H1 (cell line): ENCODE results near the gene MBTPS1. TPM values are rescaled to one million over a fixed set of nuclear protein-coding genes. Genes with fewer than 3 reads are reported as not detected.

Experiments used
- CTCF ChIA-PET: fragments of 300-600 bp; sonication (Branson Sonifier 250); formaldehyde crosslinking; loops from one replicate; lab custom pipeline; 2021; ENCODE audit not compliant: partially characterized antibody; lab: Charles Lee
- POLR2A ChIA-PET: fragments of 300-600 bp; sonication (Branson Sonifier 250); formaldehyde crosslinking; loops from one replicate; lab custom pipeline; 2021; ENCODE audit warnings: inconsistent platforms; ENCODE audit not compliant: partially characterized antibody; lab: Charles Lee
- DNase-seq, 2 experiments: peaks; one replicate each; pipeline versions ENCODE4 v3.0.0 to v3.0.0-alpha.2; 2010 to 2022; ENCODE audit warnings: low spot score in 2 of 2, low read depth in 1 of 2, mixed read lengths in 1 of 2
- FAIRE-seq: peaks from 2 replicates; lab custom pipeline; 2011; peaks lifted over from hg19 to GRCh38; lab: Jason Lieb, UNC
- H2AFZ ChIP-seq: 2 replicates; pipeline ENCODE4 v1.8.1; 2012; ENCODE audit warnings: low read length, inconsistent platforms
- H2AK5ac ChIP-seq: 2 replicates; pipeline ENCODE4 v1.6.1; 2013; ENCODE audit warnings: low read depth, low read length
- H2BK120ac ChIP-seq: replicated peaks from 2 replicates; pipeline ENCODE3; 2013; ENCODE audit warnings: low read depth, low read length, inconsistent platforms
- H2BK12ac ChIP-seq: 2 replicates; pipeline ENCODE4 v1.6.1; 2013; ENCODE audit warnings: low read depth, low read length
- H2BK15ac ChIP-seq: 2 replicates; pipeline ENCODE4 v1.6.1; 2013; ENCODE audit warnings: low read length
- H2BK20ac ChIP-seq: 2 replicates; pipeline ENCODE4 v1.6.1; 2013; ENCODE audit warnings: low read length
- H2BK5ac ChIP-seq: 2 replicates; pipeline ENCODE4 v1.6.1; 2013; ENCODE audit warnings: low read depth, low read length
- H3K14ac ChIP-seq: 2 replicates; pipeline ENCODE4 v1.6.1; 2013; ENCODE audit warnings: inconsistent platforms; ENCODE audit not compliant: insufficient read length
- H3K18ac ChIP-seq: 2 replicates; pipeline ENCODE4 v1.6.1; 2013; ENCODE audit warnings: low read length; ENCODE audit errors: extremely low read depth
- H3K23ac ChIP-seq: 2 replicates; pipeline ENCODE4 v1.6.1; 2013; ENCODE audit warnings: inconsistent platforms; ENCODE audit not compliant: insufficient read length
- H3K23me2 ChIP-seq: 2 replicates; pipeline ENCODE4 v1.6.1; 2013; ENCODE audit warnings: low read depth, low read length
- H3K27ac ChIP-seq: 2 replicates; pipeline ENCODE4 v1.6.1; 2011; ENCODE audit warnings: low read depth, low read length, inconsistent platforms
- H3K27me3 ChIP-seq, 4 experiments: replicated peaks in 1 of 4; 1 replicate in 1 of 4; 2 replicates in 3 of 4; pipeline versions ENCODE4 v1.6.1 to v1.8.1; 2011 to 2013; ENCODE audit warnings: low read length in 3 of 4, mild to moderate bottlenecking in 3 of 4, inconsistent platforms in 2 of 4, mixed read lengths in 2 of 4, moderate library complexity in 1 of 4; ENCODE audit not compliant: control insufficient read depth in 3 of 4, insufficient read depth in 3 of 4; ENCODE audit errors: extremely low read depth in 1 of 4
- H3K36me3 ChIP-seq, 4 experiments: 2 replicates each; pipeline versions ENCODE4 v1.6.1 to v1.8.1; 2011 to 2013; ENCODE audit warnings: mild to moderate bottlenecking in 4 of 4, low read length in 3 of 4, moderate library complexity in 2 of 4, control low read depth in 1 of 4, inconsistent platforms in 1 of 4; ENCODE audit not compliant: insufficient read depth in 4 of 4, control insufficient read depth in 2 of 4
- H3K4ac ChIP-seq: replicated peaks from 2 replicates; pipeline ENCODE3; 2013; ENCODE audit warnings: low read length, low read depth, mixed read lengths, inconsistent platforms; ENCODE audit not compliant: insufficient read length
- H3K4me1 ChIP-seq, 4 experiments: replicated peaks in 1 of 4; 1 replicate in 1 of 4; 2 replicates in 3 of 4; pipeline versions ENCODE4 v1.6.1 to v1.8.1; 2011 to 2013; ENCODE audit warnings: low read length in 3 of 4, inconsistent platforms in 2 of 4, mixed read lengths in 1 of 4; ENCODE audit not compliant: insufficient read depth in 4 of 4, control insufficient read depth in 3 of 4
- H3K4me2 ChIP-seq, 2 experiments: 2 replicates each; pipeline versions ENCODE4 v1.6.1 to v1.8.1; 2011 to 2013; ENCODE audit warnings: low read depth in 2 of 2, low read length in 2 of 2, control low read depth in 1 of 2, inconsistent platforms in 1 of 2, mild to moderate bottlenecking in 1 of 2; ENCODE audit not compliant: insufficient read depth in 1 of 2
- H3K4me3 ChIP-seq, 4 experiments: fragments of 200-600, 300-600 bp in 1 of 4; sonication (generic), shearing (Covaris generic), sonication (Bioruptor Twin) in 1 of 4; 2 replicates each; pipeline versions ENCODE4 v1.5.1 to v1.8.1; 2011 to 2016; ENCODE audit warnings: low read length in 4 of 4, low read depth in 3 of 4, control low read depth in 2 of 4, inconsistent platforms in 2 of 4, mild to moderate bottlenecking in 2 of 4, mixed read lengths in 1 of 4, moderate library complexity in 1 of 4; ENCODE audit not compliant: insufficient read depth in 2 of 4; ENCODE audit errors: extremely low read depth in 1 of 4
- H3K56ac ChIP-seq: replicated peaks from 2 replicates; pipeline ENCODE3; 2013; ENCODE audit warnings: low read depth, mild to moderate bottlenecking, mixed read lengths, low read length, inconsistent platforms; ENCODE audit not compliant: insufficient read length
- H3K79me1 ChIP-seq: 2 replicates; pipeline ENCODE4 v1.6.1; 2013; ENCODE audit warnings: low read depth, low read length, control low read depth
- H3K79me2 ChIP-seq, 2 experiments: 2 replicates each; pipeline versions ENCODE4 v1.6.1 to v1.8.1; 2012 to 2013; ENCODE audit warnings: low read length in 2 of 2, mild to moderate bottlenecking in 2 of 2, inconsistent platforms in 1 of 2; ENCODE audit not compliant: insufficient read depth in 2 of 2, control insufficient read depth in 1 of 2
- H3K9ac ChIP-seq, 4 experiments: replicated peaks in 1 of 4; 1 replicate in 1 of 4; 2 replicates in 3 of 4; pipeline versions ENCODE4 v1.6.1 to v1.8.1; 2011 to 2013; ENCODE audit warnings: low read depth in 3 of 4, low read length in 3 of 4, control low read depth in 2 of 4, mild to moderate bottlenecking in 2 of 4, moderate library complexity in 2 of 4, inconsistent platforms in 1 of 4; ENCODE audit errors: extremely low read depth in 1 of 4
- H3K9me3 ChIP-seq, 2 experiments: 2 replicates each; pipeline versions ENCODE4 v1.6.1 to v1.8.1; 2012 to 2013; ENCODE audit warnings: mild to moderate bottlenecking in 2 of 2, moderate library complexity in 2 of 2, control low read depth in 1 of 2, inconsistent platforms in 1 of 2, low read depth in 1 of 2, low read length in 1 of 2, mixed read lengths in 1 of 2; ENCODE audit not compliant: insufficient read depth in 2 of 2
- H4K20me1 ChIP-seq, 2 experiments: replicated peaks in 1 of 2; 2 replicates each; pipeline versions ENCODE3 to v1.8.1; 2011 to 2013; ENCODE audit warnings: inconsistent platforms in 2 of 2, low read length in 2 of 2, mild to moderate bottlenecking in 1 of 2; ENCODE audit not compliant: insufficient read depth in 2 of 2, control insufficient read depth in 1 of 2
- H4K5ac ChIP-seq: 2 replicates; pipeline ENCODE4 v1.6.1; 2013; ENCODE audit warnings: low read length, low read depth, mixed read lengths, inconsistent platforms; ENCODE audit not compliant: insufficient read length
- H4K8ac ChIP-seq: 2 replicates; pipeline ENCODE4 v1.8.0; 2013; ENCODE audit warnings: mild to moderate bottlenecking, moderate library complexity, low read length, inconsistent platforms; ENCODE audit not compliant: insufficient read depth; ENCODE audit errors: extremely low read depth
- H4K91ac ChIP-seq: replicated peaks from 2 replicates; pipeline ENCODE3; 2013; ENCODE audit warnings: low read length, mixed read lengths, inconsistent platforms; ENCODE audit not compliant: insufficient read length
- NANOG ChIP-seq: IDR thresholded peaks from 2 replicates; pipeline ENCODE4 v1.6.1; 2011; ENCODE audit warnings: low read length, low read depth, mild to moderate bottlenecking, inconsistent platforms; ENCODE audit not compliant: insufficient read depth, poor library complexity, severe bottlenecking
- SP2 ChIP-seq: IDR thresholded peaks from 2 replicates; pipeline ENCODE4 v1.6.1; 2012; ENCODE audit warnings: mild to moderate bottlenecking, low read length, inconsistent platforms
- WGBS, 2 experiments: shearing (Covaris generic) in 1 of 2; methylation state at CpG; one replicate each; pipeline versions ENCODE4 v1.1.6 to v1.1.7; 2013 to 2015; ENCODE audit warnings: low lambda C conversion rate in 2 of 2, mixed read lengths in 2 of 2, inconsistent platforms in 1 of 2, low coverage in 1 of 2, missing lambda C conversion rate in 1 of 2; ENCODE audit not compliant: insufficient replicate concordance in 2 of 2, insufficient coverage in 1 of 2, insufficient read length in 1 of 2; ENCODE audit errors: extremely low coverage in 1 of 2, missing lambda C conversion rate in 1 of 2; 5-methylcytosine and 5-hydroxymethylcytosine counted together
- polyA plus RNA-seq, 7 experiments: library from polyadenylated mRNA; depleted of rRNA in 3 of 7; stranded (reverse) in 5 of 7; unstranded in 2 of 7; fragments of >200 nt in 5 of 7; fragments of 200-250 nt in 2 of 7; gene quantifications; 1 replicate in 5 of 7; 2 replicates in 1 of 7; 4 replicates in 1 of 7; pipeline versions ENCODE4 v1.2.1 to v1.2.3, GENCODE V29; 2011 to 2013; ENCODE audit warnings: missing spikeins in 2 of 7, mixed read lengths in 2 of 7
- total RNA-seq: library from RNA; stranded (reverse); fragmentation: NEBNext Ultra II Directional; extraction: Animal tissue kit (Norgen Biotek cat#: 25700); gene quantifications from 2 replicates; pipeline ENCODE4 v1.2.1, GENCODE V29; 2021

The MBTPS1 gene
- total and polyA plus RNA-seq, 2 of the 8 experiments (the other 6 are each of a cell fraction or from before 2014, with no cell fraction given) = 30.6 to 53.3 TPM

GRCh38 chr16:84055366-84055765 lies 61.4 kb downstream of the MBTPS1 start:
- Histone ChIP-seq H3K4ac (no peak overlapping the region), H3K9me3 (no peaks in the 10 kb centered on the region), H2BK12ac (no peak overlapping the region), H2BK120ac (no peak overlapping the region), H3K27ac (no peak overlapping the region), H2BK20ac (no peak overlapping the region), H2BK5ac (no peak overlapping the region), H4K91ac (no peak overlapping the region), H3K27me3 (no peaks in the 10 kb centered on the region), H3K23me2 (no peaks in the 10 kb centered on the region; the same call in 1 of the 2 replicates), H3K4me1 (no peaks in the 10 kb centered on the region), H3K4me3 (no peak overlapping the region), H3K36me3 (peaks cover 2 to 36% (median 20%) of the 10 kb centered on the region in 4 experiments; a peak in 7 of 8 replicates), H3K79me1 (peaks cover 2% of the 10 kb centered on the region; the same call in 1 of the 2 replicates), H3K14ac (no peak overlapping the region), H2BK15ac (no peak overlapping the region), H3K4me2 (no peak overlapping the region), H2AK5ac (no peak overlapping the region), H3K56ac (no peak overlapping the region), H4K20me1 (peaks cover 1 to 6% of the 10 kb centered on the region in 2 experiments), H2AFZ (no peak overlapping the region), H3K79me2 (no peaks in the 10 kb centered on the region), H4K8ac (no peak overlapping the region), H3K23ac (no peak overlapping the region), H3K9ac (no peak overlapping the region), H3K18ac (no peak overlapping the region), H4K5ac (no peak overlapping the region)
- ChIA-PET POLR2A (interaction anchor here (1.0 to 1.5 kb wide), 2 partner anchors 11 to 13 kb away, joined by 3 to 6 read pairs; partner anchors contain the start of gene SLC38A8), CTCF (interaction anchor here (0.8 to 21.4 kb wide), 7 partner anchors 9 to 129 kb away, joined by 3 to 366 read pairs (median 5); partner anchors contain the start of genes OSGIN1 and SLC38A8)
- FAIRE-seq (no peak), DNase-seq (no peak)
- no peak for TF ChIP-seq NANOG
- TF ChIP-seq SP2 = no peak
- 91% methylated on average over 5 of the region's 5 CpGs; no CpG with 5 or more reads in 1 of the 2 experiments for WGBS, 2 experiments
